ENCODE measurements around the gene TMEM184B. TPM values are rescaled to one million over a fixed set of nuclear protein-coding genes. Genes with fewer than 3 reads are reported as not detected.

TMEM184B gene
- total RNA-seq, 1 donor from 2014 or later, result 84.4 TPM

- DNase-seq (ENCODE audit: low spot score), result no peak
These were observed 9.6 kb upstream of the TMEM184B start for GRCh38 chr22:38282397-38282796.

- no peak for DNase-seq (ENCODE audit: low spot score)
These were observed 3.4 kb upstream of the TMEM184B start for GRCh38 chr22:38276166-38276565.

- DNase-seq (ENCODE audit: low spot score), result no peak
These were observed 471 bp upstream of the TMEM184B start for GRCh38 chr22:38273135-38273826.

- no peak for DNase-seq (ENCODE audit: low spot score)
These were observed 860 bp downstream of the TMEM184B start for GRCh38 chr22:38271927-38272372.

GRCh38 chr22:38271101-38271500 is 1.7 kb downstream of the TMEM184B start:
- no peak for DNase-seq (ENCODE audit: low spot score)

GRCh38 chr22:38270091-38270992 is 2.5 kb downstream of the TMEM184B start:
- no peak for DNase-seq (ENCODE audit: low spot score)

- DNase-seq (ENCODE audit: low spot score), result no peak
These were observed 3.3 kb downstream of the TMEM184B start for GRCh38 chr22:38269466-38269865.

- DNase-seq (ENCODE audit: low spot score), result no peak
These were observed 5.7 kb downstream of the TMEM184B start for GRCh38 chr22:38267086-38267485.

GRCh38 chr22:38266120-38266519 is 6.7 kb downstream of the TMEM184B start:
- no peak for DNase-seq (ENCODE audit: low spot score)

- no peak for DNase-seq (ENCODE audit: low spot score)
These were observed 8.4 kb downstream of the TMEM184B start for GRCh38 chr22:38264322-38264843.

GRCh38 chr22:38262051-38262795 is 10.6 kb downstream of the TMEM184B start:
- DNase-seq (ENCODE audit: low spot score), result no peak

- DNase-seq (ENCODE audit: low spot score), result no peak
These were observed 11.8 kb downstream of the TMEM184B start for GRCh38 chr22:38260761-38261681.

- no peak for DNase-seq (ENCODE audit: low spot score)
These were observed 13.4 kb downstream of the TMEM184B start for GRCh38 chr22:38259370-38259769.

- DNase-seq (ENCODE audit: low spot score), result no peak
These were observed 13.9 kb downstream of the TMEM184B start for GRCh38 chr22:38258895-38259294.

- DNase-seq (ENCODE audit: low spot score), result no peak
These were observed 15.1 kb downstream of the TMEM184B start for GRCh38 chr22:38257650-38258250.

GRCh38 chr22:38257181-38257580 is 15.6 kb downstream of the TMEM184B start:
- no peak for DNase-seq (ENCODE audit: low spot score)

GRCh38 chr22:38255697-38256096 is 17.1 kb downstream of the TMEM184B start:
- DNase-seq (ENCODE audit: low spot score), result no peak

- DNase-seq (ENCODE audit: low spot score), result no peak
These were observed 21.5 kb downstream of the TMEM184B start for GRCh38 chr22:38251341-38251692.

- no peak for DNase-seq (ENCODE audit: low spot score)
These were observed 22.0 kb downstream of the TMEM184B start for GRCh38 chr22:38250643-38251340.
